ENCODE results near the gene CLRN1.

CLRN1 gene

DNA sequence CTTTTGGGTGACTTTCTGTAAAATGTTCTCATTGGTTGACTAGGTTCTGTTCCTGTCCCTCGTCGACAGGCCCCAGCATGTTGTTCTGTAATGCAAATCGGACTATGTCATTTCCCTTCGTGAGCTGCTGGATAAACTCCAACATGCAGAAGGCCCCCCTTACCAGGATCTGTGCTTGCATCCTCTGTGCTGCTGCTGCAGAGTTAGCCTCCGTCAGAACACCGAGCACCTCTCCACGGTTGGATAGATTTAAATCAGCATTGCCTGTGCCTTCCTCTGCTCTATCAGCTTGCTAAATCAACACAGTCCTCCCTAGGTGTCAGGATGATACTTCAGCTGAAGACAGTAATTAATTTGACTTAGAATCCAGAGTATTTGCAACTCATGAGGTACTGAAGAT is 54.6 kb downstream of the CLRN1 start:
- no peak for DNase-seq

DNA sequence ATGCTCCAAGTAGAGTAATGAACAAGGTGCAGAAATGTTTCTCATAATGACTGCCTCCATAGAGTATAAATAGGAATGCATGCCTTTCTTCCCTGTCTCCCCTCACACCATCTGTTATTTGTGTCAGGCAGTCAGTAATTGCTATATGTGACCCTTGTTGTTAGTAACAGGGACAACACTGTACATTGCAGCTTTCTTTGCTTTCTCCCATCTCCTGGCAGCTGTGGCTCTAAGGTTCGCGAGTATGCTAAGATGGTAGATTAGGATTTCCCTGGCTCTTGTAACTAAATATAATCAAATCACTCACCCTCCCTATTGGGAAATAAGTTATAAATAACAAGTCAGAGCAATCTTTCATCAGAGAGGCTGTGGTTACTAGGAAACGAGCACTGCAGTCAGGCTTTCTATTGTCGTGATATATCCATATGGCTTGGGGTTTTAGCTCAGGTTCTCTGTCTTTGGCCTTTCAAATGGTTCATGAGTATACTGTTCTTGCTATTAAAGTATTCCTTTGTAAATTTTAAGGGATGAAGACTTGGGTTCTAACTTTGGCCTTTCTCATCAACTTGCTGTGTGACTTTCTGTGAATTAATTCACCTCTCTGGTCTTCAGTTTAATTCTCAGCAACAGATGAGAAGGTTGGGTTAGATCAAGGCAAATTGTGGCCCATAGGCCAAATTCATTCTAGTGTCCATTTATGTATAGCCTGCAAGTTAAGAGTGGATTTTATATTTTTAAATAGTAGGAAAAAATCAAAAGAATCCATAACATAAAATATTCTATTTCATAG is 59.2 kb downstream of the CLRN1 start:
- DNase-seq = no peak

DNA sequence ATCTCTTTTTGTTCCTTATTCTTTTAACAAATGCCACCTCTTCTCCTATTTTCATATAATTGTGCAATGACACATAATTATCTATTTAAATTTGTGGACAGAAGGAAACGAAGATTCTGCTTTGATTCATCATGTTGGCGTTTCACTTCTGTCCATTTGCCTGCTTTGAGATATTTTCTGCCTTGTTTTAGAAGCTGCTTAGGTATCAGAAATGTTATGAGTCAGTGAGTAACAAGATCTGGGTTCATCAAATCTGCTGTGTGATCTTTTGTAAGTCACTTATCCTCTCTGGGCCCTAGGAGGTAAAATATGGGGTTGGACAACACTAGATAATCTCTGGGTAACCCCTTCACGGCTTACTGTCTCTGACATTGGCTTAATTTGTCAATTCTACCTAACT is 60.0 kb downstream of the CLRN1 start:
- DNase-seq = no peak

DNA sequence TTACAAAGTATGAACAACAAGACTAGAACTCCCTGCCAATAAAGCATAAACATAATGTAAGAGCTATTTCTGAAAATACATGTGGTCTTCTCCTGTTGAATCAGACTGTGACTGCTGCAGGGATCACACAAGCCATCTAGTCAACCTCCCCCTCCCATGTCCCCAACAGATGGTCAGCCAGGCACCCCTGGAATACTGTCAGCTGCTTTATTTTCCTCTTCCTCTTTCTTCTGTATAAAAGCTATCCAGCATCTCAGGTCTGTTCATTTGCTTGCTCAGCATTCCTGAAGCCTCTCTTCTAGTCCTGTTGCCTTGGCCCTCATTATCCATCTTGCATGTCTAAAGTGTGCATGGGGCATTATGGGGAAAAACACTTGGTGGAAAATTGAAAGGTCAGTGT is 60.8 kb downstream of the CLRN1 start:
- no peak for DNase-seq

GRCh38 chr3:150906461-150906860 is 66.1 kb downstream of the CLRN1 start:
- DNase-seq = no peak

DNA sequence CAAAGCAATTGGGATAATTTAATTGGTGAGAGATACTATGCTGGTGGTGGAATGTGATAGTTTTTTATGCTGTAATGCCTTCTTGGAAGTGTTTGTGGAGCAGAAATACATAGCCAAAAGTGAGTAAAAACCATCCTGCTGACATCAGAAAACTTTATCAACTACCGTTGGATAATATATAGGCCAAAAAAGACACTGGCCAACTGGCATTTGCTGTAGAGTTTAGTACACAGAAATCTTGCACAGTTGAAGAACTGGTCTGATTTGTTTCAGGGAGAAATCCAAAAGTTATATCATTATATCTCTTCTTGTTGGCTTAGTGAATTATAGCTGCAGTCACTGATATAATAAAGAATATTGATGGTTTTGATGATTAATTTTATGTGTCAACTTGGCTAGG is 66.8 kb downstream of the CLRN1 start:
- no peak for DNase-seq

DNA sequence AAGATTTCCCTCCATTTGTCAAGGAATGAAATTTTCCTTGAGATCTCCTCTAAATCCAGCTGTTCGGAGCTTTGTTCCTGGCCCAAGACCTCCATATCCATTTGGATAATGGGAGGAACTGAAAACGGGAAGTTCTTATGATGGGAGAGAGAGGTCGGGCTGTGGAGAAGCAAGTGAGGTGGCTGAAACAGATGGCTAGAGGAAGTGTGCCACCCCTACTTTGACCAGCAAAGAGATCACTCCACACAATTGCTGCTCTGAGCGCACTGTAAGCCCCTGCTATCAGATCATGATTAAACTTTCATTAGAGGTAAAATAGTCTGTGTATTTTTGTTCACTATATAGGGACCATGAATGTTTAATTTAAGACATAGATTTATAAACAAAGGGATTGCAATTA is 67.2 kb downstream of the CLRN1 start, which contains the start of gene MINDY4B:
Gene MINDY4B (minus strand): TSS at position 101 of the 400 bp plus-strand sequence. CDS start 0 bp downstream, at position 101.
- no peak for DNase-seq

- DNase-seq = no peak
These were observed 69.5 kb downstream of the CLRN1 start for GRCh38 chr3:150902988-150903387.

GRCh38 chr3:150901793-150902192 is 70.7 kb downstream of the CLRN1 start:
- no peak for DNase-seq

GRCh38 chr3:150899141-150899540 is 73.4 kb downstream of the CLRN1 start:
- no peak for DNase-seq

GRCh38 chr3:150898046-150898754 is 74.3 kb downstream of the CLRN1 start:
- DNase-seq = no peak

GRCh38 chr3:150897592-150897991 is 74.9 kb downstream of the CLRN1 start:
- DNase-seq = no peak

DNA sequence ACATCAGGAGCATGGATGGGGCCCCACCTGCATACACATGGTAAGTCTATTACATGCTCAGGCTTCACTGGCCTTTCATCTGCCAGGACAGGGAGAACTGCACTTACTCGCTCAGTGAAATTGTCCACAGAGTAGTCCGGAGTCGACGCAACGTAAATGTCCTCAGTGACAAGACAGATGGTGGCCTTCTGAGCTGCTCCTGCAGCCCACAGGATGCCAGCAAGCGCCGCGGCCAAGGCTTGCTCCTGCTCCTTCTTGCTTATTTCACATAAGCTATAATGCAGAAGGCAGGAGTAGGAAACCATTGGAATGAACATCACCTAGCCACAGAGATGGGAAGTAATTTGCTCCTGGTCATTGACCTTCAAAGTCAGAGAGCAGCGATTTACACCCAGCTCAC is 81.7 kb downstream of the CLRN1 start:
- DNase-seq = no peak

GRCh38 chr3:150890295-150890694 is 82.2 kb downstream of the CLRN1 start:
- no peak for DNase-seq

GRCh38 chr3:150889106-150889505 is 83.4 kb downstream of the CLRN1 start:
- no peak for DNase-seq

DNA sequence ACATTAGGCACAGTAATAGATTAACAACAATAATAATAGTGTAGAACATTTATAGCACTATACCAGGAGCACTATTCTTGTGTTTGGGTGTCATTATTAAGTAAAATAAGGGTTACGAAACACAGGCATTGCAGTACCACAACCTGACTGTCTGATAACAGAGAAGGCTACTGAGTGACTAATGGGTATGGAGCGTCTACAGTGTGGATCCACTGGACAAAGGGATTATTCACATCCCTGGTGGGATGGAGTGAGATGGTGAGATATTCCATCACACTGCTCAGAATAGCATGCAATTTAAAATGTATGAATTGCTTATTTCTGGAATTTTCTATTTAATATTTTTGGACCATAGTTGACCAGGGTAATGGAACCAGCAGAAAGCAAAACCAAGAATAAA is 85.5 kb downstream of the CLRN1 start:
- DNase-seq = no peak

GRCh38 chr3:150885535-150885934 is 87.0 kb downstream of the CLRN1 start:
- no peak for DNase-seq

DNA sequence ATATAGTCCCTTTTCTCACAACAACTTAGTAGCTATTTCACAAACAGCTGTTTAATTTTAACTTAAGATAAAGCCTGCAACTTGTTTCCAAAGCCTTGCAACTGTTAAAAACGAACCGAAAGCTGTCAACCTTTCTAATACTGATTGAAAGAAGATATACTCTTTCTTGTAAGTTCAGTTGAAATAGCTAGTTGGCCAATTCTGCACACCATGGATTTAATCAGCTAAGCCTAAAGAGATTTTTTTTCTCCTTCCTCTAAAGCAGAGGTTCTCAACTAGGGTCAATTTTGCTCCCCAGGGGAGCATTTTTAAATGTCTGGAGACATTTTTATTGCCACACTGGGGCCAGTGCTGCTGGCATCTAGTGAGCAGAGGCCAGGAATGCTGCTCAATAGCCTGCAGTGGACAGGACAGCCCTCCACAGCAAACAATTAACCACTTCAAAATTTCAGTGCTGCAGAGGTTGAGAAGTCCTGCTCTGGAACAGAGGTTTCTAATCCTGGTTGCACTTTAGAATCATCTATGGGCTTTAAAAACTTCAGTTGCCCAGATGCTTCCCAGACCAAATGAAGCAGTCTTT is 93.4 kb downstream of the CLRN1 start:
- DNase-seq = no peak

GRCh38 chr3:150878290-150878689 is 94.2 kb downstream of the CLRN1 start:
- DNase-seq = no peak

- DNase-seq = no peak
These were observed 95.2 kb downstream of the CLRN1 start for GRCh38 chr3:150877303-150877702.

- no peak for DNase-seq
These were observed 95.8 kb downstream of the CLRN1 start for GRCh38 chr3:150876611-150877265.

Measured in activated naive CD4-positive, alpha-beta T cell (primary cell).